ENCODE data around the gene TTLL12.

The TTLL12 gene

DNA sequence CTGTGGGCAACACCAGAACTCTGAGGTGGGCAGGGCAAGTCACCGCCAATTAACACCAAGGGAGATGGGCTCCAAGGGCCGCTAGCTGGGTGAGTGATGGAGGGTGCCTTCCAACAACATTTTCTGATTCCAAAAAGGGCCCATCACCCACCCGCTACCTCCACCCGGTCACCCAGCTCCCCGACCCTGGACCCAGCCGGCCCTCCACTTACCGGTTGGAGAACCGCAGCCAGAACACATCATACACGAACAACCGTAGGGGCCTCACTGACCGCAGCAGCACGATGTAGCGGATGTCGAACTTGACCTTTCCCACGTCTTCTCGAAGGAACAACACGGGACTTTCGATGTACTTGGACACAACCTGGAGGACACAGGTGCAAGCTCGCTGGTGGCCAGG is 14.7 kb downstream of the TTLL12 start:
- no peak for DNase-seq

DNA sequence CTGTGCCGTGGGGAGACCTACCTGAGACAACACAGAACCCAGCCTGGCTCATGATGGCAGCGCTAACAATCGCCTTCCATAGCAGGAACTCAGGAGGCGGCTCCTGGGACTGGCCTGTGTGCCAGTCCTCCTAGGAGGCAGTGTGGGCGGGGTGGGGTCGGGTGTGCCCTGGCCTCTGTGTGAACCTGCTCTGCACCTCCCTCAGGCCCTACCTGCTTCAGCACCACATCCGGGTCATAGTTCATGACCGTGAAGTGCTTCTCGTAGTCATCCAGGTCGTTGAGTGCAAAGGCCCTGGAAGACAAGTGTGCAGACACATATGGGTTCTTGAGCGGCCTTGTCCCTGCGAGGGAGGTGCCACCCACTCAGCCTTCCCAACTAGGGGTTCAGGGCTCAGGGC is 15.3 kb downstream of the TTLL12 start:
- DNase-seq, result no peak

DNA sequence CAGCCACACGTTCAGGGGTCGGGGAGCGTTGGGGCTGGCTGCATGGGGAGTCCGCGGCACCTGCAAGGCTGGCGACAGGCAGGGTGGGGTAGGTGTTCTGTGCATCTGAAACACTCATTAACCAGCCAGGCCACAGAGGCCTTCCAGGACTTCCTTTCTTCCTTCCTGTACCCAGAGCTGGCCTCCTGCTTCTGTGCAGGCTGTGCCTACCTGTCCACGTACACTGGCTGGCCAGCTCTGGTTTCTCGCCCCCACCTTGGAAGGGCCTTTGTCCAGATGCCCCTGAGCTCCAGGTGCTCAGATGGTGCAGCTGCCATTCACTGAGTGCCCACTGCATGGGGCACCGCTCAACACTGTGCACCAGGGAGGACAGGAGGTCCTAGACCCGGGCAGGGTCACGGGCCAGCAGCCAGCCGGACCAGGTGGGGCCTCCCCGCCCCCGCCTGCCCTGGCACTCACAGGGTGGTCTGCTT is 15.9 kb downstream of the TTLL12 start:
- DNase-seq, result no peak

DNA sequence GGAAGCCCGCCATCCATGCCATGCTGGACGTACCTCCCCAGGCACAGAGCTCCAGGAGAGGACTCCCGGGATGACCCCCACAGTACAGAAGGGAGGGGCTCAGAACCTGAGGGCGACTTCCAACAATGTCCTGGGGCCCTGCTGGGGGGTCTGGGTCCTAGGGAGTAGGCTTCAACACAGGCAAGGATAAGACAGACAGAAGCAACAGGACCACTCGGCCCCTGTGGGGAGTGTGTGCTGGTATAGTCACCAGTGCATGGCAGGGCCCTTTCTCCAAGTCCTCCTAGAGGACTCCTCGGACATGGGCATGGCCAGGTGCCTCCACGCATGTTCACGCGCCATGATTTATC is 16.8 kb downstream of the TTLL12 start:
- DNase-seq, result no peak

DNA sequence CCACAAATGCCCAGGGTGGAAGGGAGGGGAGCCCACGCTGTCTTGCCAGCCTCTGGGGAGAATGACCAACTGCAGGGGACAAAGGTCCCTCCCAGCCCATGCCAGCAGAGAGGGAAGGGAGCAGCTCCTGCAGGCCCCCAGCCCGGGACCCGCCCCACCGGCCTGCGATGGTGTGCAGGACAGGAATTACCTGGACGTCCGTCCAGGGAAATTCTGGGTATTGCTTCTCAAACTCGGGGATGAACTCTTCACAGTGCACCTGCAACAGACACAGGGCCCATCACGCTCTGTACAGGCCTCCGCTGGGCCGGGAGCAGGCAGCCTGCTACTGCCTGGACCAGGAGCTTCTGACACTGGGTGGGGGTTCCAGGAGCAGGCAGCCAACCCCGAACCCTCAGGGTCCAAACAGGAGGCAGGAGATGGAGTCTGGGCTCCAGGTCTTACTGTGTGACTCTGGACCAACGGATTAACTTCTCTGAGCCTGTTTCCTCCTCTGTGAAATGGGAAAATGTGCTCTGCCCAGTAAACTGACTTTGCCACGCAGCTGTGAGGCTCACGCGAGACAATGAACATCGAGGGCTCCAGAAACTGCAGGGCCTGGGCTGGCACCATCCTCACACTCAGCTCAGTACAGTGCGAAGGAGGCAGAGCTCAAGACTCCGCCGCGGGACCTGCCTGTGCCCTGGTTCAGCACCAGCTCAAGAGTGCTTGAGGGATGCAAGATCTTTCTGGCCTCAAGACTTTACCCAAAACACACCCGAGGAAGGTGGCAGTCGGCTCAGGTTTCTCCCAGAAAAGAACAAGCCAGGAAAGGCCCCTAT is 17.4 kb downstream of the TTLL12 start:
- no peak for DNase-seq

DNA sequence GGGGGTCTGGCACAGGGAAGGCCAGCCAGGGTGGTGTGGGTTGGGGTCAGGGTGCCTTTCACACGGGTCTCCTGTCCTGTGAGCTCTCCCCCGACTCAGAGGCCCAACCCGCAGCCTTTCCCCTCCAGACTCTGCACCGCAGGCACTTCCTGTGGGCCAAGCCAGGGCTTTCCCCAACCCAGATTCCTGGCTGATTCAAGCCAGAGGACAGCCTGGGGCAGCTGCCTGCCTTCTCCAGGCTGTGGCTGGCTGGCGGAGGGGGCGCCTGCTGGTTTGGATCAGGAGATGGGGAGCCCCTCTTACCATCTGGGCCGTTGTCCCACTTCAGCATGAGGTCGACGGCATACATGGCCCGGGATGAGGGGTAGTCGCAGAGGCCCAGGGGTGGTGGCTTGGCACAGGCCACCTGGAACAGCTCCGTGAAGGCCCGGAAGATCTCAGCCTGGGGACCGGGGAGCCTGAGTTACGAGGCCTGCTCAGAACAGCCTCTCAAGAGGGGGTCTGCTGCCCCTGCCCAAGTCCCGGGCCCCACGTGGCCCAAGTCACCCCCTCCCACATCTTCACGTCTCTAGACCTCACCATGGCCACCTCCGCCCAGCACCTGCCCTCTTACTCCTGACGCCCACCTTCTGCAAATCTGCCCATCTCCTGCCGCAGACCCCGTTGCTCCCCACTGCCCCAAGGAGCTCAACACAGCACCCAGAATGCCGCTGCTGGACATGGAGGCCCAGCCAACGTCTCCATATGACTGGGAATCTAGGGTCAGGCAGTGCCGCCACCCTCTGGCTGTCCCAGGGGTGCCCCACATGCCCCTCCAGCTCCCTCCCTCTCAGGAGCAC is 18.2 kb downstream of the TTLL12 start:
- DNase-seq, result no peak

DNA sequence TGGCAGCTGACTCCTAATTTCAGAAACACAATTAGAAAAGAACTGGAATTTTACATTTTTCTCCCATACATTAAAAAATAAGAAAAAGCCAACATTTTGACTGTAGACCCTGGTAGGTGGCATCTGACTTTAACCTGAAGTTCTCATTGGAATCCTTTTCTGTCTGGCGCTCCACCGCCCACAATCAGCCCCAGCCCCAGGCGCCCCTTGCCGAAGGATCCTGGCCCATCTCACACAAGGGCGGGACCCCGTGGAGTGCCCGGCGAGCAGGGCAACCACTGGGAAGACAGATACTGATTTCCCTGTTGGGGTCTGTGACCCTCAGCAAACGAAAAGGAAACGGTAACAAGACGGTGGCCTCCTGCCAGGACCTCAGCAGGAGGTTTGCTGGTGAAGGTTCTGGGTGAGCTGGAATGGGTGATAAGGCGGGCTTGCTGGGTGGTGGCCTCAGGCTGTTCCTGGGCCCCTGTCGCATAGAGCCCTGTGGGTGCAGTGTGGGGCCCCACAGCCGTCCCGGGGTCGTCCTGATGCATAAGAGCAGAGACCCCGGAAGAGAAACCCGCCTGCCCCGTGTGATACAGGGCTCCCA is 19.8 kb downstream of the TTLL12 start:
- DNase-seq, result no peak

DNA sequence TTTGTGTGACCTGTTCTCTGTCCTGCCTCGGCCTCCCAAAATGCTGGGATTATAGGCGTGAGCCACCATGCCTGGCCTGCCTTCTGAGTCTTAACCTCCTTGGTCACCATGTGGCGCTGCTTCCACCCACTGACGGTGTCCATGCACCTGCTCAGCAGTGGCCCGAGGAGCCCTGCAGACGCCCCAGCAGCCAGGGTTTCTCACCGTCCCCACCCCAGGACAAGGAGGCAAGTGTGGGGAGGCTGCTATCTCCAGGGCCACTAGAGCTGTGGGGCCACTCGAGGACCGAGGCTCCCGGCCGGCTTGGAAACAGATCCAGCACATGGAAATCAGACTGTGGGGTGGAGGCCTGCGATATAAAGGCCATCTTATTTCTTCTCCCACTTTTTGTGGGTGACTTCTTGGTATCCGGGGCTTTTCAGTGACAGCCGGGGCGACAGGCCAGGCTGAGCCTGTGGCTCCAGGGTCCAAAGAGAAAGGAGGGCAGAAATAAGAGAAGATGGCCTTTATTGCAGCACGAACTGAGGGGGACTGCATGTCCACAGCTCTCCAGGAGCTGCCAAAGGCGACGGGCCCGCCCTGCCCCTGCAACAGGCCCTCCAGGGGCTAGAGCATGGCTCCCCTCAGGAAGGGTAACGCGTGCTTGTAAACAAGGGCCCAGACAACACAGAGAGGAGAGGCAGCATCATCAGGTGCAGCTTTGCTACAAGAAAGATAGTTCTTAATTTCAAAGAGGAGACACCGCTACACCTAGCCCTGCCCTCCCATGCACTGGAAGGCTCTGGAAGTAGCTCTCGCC is 20.6 kb downstream of the TTLL12 start:
- no peak for DNase-seq

DNA sequence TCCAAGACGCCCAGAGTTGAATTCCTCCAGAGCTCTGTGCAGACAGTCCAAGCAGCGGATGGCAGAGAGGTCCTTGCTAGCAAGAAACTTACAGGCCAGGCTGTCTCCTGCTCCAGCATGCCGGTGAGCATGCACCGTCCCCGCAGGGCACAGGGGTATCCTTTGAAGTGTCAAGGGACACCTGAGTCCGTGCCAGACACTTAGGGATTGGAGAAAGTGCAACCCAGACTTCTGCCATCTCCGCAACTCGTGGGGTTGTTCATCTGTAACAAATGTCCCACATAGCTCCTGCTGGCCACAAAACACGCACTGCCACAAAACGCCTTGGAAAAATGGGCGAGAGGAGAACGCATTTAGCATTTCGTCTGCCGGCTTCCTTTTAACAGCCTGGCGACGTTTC is 22.3 kb downstream of the TTLL12 start:
- peak; percentile 29 for DNase-seq

DNA sequence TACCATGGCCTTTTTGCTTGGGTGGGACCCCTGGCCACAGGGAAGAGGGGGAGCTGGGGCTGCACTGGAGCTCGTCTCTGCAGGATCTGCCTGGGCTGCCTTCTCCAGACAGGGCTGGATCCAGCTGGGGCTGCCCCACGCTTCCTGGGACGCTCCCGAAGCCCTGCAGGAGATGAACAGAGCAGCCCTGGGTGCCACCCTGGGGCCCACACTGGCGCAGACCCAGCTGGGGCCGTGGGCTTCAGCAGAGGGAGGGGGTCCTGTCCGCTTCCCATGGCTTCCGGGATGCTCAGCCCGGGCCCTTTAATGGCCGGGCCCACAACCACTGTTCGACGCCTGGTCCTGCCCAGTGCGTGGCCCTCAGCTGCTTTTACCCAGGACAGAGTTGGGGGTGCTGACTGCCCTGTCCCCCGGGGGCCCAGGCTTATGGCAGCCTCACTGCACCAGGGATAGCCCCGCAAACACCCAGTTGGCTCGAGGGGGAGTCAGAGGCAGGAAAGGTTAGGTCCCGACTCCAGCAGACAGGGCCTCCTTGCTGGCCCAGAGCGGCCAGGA is 23.6 kb downstream of the TTLL12 start:
- no peak for DNase-seq

DNA sequence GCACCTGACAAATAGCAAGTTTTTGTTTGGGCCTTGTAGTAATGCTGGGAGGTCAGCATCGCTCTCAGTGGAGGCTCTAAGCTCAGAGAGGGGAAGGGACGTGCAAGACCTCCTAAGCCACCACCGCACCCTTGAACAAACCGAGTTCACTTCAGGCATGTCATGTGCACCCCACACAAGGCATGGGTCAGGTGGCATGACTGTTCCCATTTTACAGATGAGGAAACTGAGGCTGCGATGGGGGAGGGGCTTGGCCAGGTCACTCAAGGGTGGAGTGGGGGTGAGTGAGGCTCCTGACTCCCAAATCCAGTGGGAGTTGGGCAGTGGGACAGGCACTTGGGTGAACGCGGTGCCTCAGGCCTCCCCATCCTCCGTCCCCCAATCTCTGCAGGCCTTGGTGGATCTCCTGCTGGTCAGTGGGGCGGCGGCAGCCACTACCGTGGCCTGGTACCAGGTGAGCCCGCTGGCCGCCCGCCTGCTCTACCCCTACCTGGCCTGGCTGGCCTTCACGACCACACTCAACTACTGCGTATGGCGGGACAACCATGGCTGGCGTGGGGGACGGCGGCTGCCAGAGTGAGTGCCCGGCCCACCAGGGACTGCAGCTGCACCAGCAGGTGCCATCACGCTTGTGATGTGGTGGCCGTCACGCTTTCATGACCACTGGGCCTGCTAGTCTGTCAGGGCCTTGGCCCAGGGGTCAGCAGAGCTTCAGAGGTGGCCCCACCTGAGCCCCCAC is 24.4 kb downstream of the TTLL12 start:
- no peak for DNase-seq

DNA sequence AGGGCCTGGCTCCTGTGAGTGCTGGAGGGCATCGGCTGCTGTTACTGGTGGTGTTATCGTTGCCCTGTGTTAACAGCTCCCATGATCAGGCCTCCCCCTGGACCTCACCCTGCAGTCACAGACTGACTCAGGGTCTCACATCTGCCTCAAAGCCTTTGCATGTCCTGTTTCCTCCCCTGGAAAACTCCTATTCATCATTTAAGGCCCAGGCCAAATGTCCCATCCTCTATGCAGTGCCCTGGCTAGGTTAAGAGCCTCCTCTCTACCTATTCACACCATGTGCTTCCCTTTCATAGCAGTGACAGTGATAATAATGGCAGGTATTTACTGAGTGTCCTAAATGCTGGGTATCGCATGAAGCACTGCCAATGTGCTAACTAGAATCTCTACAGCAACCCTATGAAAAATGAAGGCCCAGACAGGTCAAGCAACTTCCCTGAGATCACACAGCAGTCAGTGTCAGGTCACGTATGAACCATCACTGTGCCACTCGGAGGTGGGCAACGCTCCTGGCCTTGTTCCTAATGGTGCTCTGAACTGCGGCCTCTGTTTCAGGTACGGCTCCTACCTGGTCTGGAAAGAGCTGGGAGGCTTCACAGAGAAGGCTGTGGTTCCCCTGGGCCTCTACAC is 26.3 kb downstream of the TTLL12 start:
- DNase-seq, result no peak

DNA sequence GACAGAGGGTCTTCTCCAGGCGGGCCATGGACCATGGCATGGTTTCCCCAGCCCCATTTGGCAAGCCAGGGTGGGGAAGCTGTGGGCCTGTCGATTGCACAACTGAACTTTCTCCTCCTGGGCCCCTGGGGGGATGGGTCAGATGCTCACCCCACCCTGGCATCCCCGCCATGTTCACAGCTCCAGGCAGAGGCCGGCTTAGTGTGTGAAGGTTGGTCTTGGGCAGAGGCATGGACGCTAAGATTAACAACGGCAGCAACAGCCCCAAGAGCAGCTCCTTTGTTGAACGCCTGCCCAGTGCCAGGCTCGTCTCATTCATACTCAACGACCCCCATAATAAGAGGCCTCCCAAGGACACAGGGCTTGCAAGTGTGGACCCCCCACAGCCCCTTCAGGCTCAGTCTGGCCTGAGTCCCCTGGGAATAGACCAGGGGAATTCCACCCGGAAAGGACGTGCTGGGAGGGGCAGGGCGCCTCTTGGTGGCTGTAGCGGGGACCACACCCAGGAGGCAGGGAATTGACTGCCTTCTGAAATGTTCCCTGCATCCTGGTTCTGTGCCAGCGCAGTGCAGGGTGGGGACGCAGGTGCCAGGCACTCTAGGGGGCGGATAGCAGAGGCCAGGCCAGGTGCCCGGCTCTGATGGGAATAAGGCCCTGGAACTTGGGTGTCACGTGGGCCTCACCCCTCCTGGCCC is 27.3 kb downstream of the TTLL12 start:
- no peak for DNase-seq

DNA sequence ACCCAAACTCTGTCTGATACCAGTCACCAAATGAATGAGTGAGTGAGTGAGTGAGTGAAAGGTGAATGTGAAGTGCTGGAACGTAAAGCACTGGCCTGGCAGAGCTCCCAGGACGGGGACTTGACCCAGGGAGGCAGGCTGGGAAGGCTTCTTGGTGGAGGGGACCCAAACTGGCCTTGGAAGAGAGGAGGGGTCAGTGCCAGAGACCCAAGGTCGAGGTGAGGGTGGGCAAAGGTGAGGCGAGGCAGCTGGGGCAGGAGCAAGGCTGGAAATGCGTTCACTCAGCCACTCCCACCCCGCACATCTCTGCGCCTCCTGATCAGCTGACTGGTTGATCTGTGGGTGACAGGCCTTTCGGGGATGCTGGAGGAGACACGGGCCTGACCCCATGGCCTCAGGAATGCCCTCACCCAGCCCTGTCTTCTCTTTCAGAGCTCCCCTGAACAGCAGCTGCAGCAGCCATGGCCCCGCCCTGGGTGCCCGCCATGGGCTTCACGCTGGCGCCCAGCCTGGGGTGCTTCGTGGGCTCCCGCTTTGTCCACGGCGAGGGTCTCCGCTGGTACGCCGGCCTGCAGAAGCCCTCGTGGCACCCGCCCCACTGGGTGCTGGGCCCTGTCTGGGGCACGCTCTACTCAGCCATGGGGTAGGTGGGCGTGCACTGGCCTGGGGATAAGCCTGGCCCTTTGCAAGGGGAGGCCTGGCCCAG is 28.0 kb downstream of the TTLL12 start:
- no peak for DNase-seq

DNA sequence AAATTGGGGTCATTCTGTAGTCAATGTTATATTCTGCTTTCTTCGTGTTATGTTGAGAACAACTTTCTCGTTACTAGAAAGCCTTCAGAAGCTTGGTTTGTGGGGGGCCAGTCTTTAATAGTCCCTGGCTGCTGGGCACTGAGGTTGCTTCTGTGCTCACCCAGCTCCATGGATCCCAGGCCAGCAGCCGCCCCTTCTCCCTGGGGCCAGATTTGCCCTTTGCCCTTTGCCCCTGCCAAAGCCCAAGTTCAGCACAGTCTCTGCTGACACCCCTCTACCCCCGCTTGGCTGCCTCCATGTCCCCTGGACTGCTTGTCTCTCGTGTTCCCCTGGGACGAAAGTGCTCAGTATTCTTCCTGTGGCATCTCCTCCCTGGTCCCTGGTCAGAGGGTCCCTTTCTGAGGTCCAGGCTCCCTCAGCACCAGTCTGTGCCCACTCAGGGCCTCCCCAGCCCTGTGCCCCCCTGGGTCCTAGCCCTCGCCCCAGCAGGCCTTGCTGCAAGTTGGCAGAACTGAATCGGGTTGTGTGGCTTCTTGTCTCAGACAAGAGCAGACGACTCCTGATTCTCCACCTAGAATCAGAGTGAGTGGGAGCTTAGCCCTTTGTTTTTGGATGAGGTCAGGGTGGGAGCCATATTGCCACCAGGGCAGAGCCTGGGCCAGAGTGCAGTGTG is 28.9 kb downstream of the TTLL12 start:
- no peak for DNase-seq

DNA sequence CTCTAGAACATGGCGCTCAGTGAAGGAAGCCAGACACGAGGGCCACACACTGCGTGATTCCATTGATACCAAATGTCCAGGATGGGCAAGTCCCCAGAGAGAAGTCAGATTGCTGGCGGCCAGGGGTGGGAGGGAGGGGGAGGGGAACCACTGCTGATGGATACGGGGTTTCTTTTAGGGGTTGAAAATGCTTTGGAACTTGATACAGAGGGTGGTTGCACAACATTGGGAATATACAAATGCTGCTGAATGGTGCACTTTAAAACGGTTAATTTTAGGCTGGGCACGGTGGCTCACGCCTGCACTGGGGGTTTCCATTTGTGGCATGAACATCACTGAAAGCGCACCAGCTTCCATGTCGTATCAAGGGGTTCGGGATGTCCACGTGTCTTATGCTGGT is 30.5 kb downstream of the TTLL12 start:
- no peak for DNase-seq

DNA sequence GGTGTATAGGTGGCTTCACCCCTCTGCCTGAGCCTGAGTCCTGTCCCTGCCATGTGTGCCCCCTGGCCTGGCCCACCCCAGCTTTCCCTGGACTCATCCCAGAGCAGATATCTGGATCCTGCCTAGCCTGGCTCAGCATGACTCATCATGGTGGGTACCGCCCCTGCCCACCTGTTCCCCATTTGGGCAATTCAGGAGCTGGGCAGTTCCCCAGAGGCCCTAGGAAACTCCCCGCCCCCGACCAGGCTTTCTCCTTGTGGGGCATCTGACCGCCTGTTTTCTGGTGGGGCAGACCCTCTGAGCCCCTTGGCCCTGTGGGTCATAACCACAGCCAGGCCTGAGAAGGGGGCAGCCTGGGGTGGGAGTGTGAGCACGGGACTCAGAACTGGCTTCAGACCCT is 31.1 kb downstream of the TTLL12 start:
- no peak for DNase-seq

DNA sequence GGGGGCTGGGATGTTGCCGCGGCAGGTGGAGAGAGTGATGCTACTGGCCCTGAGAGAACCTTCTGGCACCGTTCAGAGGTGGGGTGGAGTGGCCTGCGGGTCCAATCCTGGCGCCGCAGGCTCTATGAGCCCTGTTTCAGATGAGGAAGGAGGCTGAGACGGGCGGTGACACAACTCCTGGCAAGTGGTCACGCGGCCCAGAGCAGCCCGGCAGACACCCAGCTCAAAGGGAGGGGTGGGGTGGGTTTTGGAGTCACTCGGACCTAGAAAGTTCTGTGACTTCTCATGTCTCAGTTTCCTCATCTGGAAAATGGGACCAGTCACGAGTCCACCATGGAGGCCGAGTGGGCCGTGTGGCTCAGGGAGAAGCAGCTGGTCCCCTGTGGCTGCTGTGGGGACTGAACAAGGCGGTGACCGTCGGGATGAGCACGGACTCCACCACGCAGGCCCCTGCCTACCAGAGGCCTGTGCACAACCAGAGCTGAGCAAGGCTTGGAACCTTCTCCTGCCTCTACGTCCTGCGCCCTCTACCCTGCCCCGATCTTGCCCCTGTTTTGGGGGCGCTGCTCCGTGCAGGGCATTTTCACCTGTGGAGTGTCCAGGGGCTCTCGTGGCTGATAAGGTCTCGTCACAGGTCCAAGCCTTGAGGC is 31.9 kb downstream of the TTLL12 start:
- no peak for DNase-seq

DNA sequence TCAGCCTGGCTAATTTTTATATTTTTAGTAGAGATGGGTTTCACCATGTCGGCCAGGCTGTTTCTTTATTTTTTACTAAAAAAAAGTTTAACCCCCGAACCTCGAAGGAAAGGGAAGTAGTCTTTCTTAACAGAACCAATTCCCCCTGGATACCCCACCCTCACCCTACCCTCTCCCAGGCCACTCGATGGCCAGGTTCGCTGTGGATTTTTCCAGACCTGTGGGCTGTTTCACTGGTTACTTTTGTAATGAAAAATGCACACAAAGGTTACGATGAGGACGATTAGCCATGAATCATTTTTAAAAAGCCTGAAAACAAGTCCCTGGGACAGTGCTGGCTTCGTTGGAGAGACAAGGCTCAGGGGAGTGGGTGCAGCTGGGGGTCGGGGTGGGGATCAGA is 33.0 kb downstream of the TTLL12 start:
- no peak for DNase-seq
